ENCODE measurements around the gene DNMT3L.
"Not testable (repeated sequence)": the region's sequence is repeated elsewhere in the genome, so short reads cannot be mapped to it uniquely, and the experiment has no call there.

GRCh38 chr21:44202590-44203299, 59.0 kb downstream of the DNMT3L start:
- TF ChIP-seq CTCF (IDR thresholded peaks at IDR 0.05; ENCODE audit: low read length); EZH2 (IDR thresholded peaks at IDR 0.05; ENCODE audit: borderline replicate concordance, low read length): not testable (repeated sequence)

Measured in OCI-LY1 (cell line).